ENCODE measurements around the gene CCT5.
A peak's percentile ranks its signal among the peaks of the same experiment; 100 is the strongest.

CCT5 gene

DNA sequence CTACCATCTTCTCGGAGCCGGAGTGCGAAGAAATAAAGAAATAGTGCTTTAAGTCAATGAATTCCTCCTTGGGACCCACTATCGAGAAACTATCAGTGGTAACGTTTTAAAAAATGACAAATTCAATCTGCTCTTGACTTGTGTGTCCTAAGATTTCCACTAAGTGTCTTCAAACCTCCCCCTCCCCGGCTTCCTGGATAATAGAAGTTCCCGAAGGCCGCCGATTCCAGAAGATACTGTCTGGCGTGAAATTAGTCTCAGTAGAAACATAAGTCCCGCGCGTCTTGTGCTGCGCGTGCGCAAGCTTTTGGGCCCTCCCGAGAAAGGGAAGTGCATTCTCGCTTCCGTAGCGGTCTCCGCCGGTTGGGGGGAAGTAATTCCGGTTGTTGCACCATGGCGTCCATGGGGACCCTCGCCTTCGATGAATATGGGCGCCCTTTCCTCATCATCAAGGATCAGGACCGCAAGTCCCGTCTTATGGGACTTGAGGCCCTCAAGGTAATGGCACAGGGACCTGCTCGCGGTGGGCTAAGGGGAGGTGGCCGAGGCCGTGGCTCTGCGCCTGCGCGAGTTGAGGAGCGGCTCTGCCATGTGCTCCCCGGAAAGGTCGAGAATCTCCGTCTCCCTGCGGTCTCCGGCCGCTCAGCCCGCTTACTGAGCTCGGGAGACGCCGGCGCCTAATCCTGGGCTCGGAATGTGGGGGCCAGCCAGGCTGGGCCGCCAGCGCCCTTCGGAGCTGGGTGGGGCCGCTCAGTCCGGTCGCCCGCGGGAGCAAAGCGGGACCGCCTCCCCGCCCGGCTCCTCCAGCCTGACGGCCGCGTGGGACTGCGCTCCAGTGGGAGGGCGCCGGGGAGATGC lies at the start of gene CCT5:
Gene CCT5 (plus strand): TSS at position 333 of the 858 bp plus-strand sequence. CDS start 61 bp downstream, at position 394.
- peak; percentile 95 for DNase-seq (ENCODE audit: low spot score)

- no peak for DNase-seq (ENCODE audit: low spot score)
These were observed 48.7 kb upstream of the CCT5 start for GRCh38 chr5:10201223-10201868.

DNA sequence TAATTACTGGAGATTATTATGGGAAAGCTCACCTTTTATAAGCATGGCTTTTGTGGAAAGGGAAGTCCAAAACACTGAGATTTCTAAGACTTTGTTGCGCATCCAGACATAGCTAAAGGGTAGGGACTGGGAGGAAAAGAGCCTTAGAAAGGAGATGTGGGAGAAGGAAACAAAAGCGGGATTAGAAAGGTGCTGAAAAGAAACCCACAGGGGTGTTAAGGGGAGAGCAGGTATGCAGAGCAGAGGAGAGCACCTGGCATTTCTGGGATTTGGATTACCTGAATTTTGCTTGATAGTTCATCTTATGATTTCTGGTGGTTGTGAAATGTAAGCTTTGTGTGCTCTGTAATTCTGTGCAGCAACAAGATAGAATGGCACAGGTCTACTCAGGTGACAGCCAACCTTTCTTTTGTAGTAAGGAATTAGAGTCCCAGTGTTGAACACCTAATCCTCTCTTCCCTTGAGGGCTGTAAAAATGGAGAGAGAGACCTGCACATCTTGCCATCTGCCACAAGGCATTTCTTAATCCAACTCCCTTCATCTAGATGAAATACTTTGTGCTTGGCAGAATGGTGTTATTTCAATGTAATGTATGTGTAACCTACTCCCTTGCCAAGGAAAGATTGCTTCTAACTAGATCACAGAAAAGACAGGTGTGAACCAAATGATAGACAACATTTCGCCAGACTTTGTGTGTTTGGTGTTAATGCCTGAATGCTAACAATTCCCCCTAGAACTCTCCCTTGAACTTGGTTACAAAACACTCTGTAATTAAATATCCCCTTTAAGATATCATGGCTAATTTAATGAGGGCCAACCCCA lies 47.8 kb upstream of the CCT5 start:
- no peak for DNase-seq (ENCODE audit: low spot score)

GRCh38 chr5:10209004-10209403 lies 41.1 kb upstream of the CCT5 start:
- DNase-seq (ENCODE audit: low spot score) = no peak

GRCh38 chr5:10213316-10213715 lies 36.8 kb upstream of the CCT5 start:
- no peak for DNase-seq (ENCODE audit: low spot score)

DNA sequence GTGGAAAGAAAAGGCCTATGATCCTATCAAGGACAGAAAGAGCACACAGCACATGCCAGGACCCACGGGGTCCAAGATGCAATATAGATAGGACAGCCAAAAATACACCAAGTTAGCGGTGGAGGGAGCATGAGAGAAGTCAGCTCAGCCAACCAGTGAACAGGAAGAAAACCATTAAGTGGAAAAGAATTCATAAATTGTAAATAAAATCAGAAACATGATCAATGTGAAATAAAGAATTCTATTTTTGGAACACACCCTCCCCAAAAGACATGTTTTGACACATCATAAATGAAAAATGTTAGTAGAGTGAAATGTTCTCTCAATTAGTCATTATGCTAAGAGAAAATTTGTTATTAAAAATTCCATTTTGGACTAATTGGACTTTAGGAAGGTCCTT lies 36.0 kb upstream of the CCT5 start:
- no peak for DNase-seq (ENCODE audit: low spot score)

- no peak for DNase-seq (ENCODE audit: low spot score)
These were observed 34.7 kb upstream of the CCT5 start for GRCh38 chr5:10215366-10215765.

DNA sequence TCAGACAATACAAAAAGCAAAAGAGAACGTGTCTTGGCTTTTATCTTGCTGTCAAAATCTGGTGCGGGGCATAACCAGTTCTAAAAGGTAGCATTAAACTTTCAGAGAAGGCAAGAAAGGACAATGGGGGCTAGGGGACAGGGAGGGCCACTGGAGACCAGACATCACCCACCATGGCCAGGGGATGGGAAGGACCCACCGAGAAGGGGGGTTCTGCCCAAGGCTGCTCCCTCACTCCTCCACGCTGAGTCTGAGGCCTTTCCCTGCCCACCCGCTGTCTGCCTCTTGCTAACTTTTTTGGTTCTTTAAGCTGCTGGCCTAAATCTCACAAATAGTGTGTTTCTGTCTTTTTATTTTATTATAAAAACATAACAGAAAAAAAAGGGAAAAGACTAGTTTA lies 34.0 kb upstream of the CCT5 start:
- no peak for DNase-seq (ENCODE audit: low spot score)

- no peak for DNase-seq (ENCODE audit: low spot score)
These were observed 31.4 kb upstream of the CCT5 start for GRCh38 chr5:10218658-10219057.

DNA sequence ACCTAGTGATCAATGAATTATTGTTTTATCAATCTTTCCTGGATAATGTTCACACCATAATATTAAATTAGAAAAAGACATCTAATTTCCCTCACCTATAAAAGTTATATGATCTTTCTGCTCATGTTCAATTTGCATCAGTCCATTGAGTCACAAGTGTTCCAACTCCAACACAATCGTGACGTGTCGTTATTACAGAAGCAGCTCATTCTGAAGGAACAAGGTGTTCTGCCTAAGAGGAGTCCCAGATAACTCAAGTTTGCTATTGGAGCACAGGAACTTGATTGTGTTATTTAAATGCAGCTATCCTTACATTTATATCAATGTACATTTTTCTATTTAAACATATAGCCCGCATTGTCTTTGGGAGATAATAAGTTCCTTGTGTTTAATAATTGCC lies 31.0 kb upstream of the CCT5 start:
- DNase-seq (ENCODE audit: low spot score) = no peak

- DNase-seq (ENCODE audit: low spot score) = no peak
These were observed 29.8 kb upstream of the CCT5 start for GRCh38 chr5:10220248-10220647.

GRCh38 chr5:10222326-10222725 lies 27.8 kb upstream of the CCT5 start:
- no peak for DNase-seq (ENCODE audit: low spot score)

- DNase-seq (ENCODE audit: low spot score) = no peak
These were observed 22.7 kb upstream of the CCT5 start for GRCh38 chr5:10227379-10227778.

- DNase-seq (ENCODE audit: low spot score) = no peak
These were observed 21.8 kb upstream of the CCT5 start for GRCh38 chr5:10228288-10228687.

DNA sequence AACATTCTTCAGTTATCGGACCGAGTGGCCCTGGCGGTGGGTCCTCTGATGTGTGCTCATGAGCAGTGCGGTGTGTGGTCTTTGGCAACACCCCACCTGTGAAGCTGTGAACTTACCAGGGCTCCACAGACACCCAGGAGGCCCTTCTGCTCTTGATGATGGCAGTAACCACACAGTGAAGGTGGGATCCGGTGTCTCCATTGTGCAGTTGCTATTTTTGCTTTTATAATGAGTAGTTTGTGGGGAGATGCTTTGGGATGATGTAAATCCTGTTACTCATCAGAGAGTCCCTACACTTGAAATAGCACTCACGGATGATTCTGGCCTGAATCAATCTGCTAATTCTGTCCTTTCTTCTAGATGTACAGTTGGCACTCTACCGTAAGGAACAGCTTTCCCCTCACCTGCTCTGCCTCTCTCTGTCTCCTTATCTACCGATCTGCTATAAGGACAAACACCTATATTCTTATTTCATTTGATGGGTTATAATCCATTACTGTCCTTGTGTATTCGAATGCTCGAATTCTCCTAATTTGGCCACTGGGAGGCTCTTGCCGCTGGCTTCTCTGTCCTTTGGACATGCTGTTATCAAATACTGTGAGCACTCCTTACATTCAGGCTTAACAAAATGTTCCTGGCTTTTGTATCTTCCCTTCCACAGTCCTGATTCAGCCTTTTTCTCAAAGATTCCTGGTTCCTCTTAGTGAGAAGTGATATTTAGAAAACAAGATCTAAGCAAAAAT lies 20.6 kb upstream of the CCT5 start:
- no peak for DNase-seq (ENCODE audit: low spot score)

GRCh38 chr5:10232386-10232785 lies 17.7 kb upstream of the CCT5 start:
- DNase-seq (ENCODE audit: low spot score) = no peak

- no peak for DNase-seq (ENCODE audit: low spot score)
These were observed 17.1 kb upstream of the CCT5 start for GRCh38 chr5:10233011-10233410.

DNA sequence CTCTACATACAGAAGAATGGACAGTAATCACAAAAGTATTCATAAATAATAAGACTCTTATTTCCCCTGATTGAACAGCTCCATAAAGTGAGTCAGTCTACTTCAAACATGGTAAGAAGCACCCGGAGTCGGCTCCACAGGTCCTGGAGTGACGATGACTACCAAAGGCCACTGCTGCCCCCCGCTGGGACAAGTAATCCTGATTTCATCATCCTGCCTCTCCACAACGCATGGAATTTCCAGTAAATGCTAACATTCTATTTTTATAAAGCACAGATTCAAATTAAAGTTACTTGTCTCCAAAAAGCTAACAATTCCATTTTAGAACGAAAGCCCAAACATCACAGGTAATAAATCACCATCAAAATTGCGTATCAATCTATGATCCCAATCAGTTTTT lies 16.6 kb upstream of the CCT5 start:
- no peak for DNase-seq (ENCODE audit: low spot score)

- no peak for DNase-seq (ENCODE audit: low spot score)
These were observed 14.7 kb upstream of the CCT5 start for GRCh38 chr5:10235350-10235749.

DNA sequence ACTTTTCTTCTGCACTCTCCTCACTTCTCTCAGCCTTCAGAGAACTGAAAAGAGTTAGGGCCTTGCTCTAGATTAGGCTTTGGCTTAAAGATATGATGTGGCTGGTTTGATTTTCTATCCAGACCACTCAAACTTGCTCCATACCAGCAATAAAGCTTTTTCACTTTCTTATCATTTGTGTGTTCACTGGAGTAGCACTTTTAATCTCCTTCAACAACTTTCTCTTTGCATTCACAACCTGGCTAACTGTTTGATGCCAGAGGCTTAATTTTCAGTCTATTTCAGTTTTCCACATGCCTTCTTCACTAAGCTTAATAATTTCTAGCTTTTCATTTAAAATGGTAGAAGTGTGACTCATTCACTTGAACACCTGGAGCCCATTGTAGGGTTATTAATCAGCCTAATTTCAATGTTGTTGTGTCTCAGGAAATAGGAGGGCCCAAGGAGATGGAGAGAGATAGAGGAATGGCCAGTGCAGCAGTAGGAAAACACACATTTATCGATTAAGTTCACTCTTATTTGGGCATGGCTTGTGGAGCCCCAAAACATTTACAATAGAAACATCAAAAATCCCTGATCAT lies 6.3 kb upstream of the CCT5 start:
- no peak for DNase-seq (ENCODE audit: low spot score)

- no peak for DNase-seq (ENCODE audit: low spot score)
These were observed 5.6 kb upstream of the CCT5 start for GRCh38 chr5:10244342-10244944.
